CD1c-positive myeloid dendritic cell (primary cell): ENCODE data around the gene STRAP.

Experiments used
- DNase-seq: peaks from one replicate; pipeline ENCODE4 v3.0.0-alpha.2; 2016; ENCODE audit errors: extremely low spot score

STRAP gene, protein sequence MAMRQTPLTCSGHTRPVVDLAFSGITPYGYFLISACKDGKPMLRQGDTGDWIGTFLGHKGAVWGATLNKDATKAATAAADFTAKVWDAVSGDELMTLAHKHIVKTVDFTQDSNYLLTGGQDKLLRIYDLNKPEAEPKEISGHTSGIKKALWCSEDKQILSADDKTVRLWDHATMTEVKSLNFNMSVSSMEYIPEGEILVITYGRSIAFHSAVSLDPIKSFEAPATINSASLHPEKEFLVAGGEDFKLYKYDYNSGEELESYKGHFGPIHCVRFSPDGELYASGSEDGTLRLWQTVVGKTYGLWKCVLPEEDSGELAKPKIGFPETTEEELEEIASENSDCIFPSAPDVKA

DNA sequence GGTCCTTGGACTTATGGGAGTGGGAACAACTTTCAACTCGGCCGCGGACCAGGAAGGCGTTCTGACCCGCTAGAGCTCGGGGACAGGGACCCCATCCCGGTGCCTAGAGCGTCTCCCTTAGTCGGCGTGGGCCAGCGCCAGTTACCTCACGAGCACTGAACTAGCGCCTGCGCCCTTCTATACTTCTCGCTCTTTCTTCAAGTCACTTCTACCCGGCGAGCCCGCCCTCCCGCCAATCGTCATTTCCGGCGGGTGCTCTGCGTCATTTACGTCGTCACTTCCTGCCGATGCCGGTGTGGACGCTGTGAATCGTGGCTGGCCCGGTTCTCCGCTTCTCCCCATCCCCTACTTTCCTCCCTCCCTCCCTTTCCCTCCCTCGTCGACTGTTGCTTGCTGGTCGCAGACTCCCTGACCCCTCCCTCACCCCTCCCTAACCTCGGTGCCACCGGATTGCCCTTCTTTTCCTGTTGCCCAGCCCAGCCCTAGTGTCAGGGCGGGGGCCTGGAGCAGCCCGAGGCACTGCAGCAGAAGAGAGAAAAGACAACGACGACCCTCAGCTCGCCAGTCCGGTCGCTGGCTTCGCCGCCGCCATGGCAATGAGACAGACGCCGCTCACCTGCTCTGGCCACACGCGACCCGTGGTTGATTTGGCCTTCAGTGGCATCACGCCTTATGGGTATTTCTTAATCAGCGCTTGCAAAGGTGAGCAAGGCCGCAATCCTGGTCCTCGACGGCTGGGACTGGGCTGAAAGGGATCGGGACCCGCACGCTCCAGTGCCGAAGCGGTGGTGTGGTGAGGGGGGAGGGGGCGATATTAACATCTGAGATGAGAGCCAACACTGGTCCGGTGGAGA lies at the start of gene STRAP:
STRAP (plus strand) TSS at position 270 of the 854 bp plus-strand sequence; CDS start at position 591, 321 bp downstream.
- DNase-seq, result peak; percentile 99

DNA sequence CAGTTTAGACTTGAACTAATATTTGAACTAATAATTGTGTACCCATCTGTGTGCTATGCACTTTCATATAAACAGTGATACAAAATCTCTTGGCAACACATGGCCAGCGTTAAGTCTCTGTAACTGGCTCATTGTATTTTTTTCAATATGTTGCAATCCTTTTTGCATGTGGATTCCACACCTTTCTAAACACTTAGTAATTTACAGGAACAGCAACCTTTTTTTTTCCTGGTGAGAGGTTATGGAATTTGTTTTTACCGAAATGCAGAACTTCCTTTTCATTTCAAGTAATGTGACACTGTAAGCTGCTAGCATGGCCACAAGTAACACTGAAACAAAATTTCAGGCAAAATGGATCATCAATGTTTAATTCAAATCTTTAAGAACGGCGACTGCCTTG lies 47.6 kb upstream of the STRAP start:
- DNase-seq, result no peak

DNA sequence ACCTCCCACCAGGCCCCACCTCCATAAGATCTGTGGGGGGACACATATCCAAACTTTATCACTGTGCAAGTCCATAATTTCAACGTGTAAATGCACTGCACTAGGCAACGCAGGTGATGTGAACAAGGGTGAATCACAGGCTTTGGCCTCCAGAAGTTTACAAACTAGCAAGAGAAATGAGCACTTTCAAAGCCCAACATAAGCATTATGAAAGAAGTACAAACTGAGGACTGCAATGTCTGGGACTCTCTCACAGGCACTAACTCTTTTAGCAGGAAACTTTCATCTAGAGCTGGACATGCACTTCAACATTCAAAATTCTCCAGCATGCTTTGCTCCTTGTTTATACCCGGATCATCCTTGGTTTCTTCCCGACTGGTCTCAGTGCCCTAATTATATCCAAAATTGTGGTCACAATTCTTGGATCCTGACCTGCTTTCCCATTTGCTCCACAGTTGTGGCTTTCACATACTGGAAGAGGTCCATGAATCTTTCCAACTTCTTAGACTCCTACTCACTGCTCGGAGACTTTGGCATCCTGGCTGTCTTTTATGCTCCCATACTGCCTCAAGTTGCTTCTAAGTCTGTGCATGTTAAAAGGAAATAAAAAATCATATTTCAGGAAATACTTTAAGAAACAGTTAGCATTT lies 44.9 kb upstream of the STRAP start:
- DNase-seq, result no peak

DNA sequence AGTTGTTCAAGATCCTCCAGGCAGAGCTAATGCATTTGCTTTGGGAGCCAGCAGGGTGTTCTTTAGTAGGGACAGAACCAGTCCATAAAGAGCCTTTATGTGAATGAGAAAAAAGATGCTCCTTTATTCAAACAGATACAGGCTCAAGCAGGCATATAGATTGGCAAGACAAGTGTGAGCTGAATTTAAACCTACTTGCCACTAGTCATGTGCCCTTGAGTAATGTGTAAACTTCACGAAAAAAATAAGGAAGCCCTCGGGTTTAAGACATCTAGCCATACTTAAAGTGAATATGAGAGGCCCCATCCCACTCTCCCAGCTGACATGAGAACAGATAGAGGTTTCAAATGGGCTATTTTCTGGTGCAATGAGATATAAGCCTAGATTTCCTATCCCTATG lies 43.1 kb upstream of the STRAP start:
- peak; percentile 38 for DNase-seq

DNA sequence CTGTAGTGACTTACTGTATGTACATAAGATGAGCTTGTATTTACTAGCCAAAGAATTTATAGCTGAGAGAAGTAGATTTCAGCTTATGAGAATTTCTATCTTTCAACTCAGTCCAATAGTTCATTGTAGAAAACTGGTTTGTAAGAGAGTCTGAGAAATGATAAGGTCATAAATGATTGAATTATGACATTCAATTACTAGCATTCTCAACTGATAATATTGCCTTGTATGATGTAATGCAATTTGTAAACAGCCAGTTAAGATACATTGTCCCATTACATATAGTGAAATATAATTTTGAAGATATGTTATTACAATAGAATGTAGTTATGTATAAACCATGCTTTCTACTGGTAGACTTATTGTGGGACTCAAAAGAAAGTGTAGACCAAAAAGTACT lies 42.5 kb upstream of the STRAP start:
- no peak for DNase-seq

DNA sequence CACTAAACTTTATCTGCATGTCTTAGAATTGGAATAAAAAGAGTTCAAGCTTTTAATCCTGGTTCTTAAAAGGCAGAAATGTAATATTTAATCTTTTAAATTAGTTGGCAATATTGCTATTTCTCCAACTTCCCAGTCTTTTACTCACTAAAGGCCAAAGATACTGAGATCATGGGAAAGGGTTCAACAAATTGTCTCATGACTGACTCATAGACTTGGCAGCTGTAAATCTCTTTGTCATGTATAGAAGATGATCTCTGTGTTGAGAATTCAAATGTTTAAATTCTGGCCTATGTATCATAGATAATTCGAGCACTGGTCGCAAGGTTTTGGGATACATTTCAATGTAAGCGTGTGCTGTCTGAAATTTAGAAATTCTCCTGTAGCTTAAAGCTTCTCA lies 40.1 kb upstream of the STRAP start:
- DNase-seq, result no peak

DNA sequence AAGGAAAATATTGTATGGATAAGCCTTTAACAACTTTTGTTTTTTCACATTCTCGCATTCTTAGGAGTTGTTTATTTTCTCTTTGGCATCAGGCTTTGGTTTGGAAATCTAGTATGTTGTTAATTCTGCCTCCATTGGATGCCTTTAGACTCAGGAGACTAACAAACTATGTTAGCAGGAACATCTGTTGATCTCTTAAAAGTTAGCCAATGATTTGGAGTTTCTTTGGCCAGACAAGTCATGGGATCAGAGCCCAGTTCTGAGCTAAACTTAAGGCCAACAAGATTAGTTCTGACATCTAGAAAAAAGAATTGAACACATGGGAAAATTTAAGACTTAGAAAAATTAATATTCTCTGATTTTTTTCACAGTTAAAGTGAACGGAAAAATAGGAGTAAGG lies 35.3 kb upstream of the STRAP start:
- no peak for DNase-seq

DNA sequence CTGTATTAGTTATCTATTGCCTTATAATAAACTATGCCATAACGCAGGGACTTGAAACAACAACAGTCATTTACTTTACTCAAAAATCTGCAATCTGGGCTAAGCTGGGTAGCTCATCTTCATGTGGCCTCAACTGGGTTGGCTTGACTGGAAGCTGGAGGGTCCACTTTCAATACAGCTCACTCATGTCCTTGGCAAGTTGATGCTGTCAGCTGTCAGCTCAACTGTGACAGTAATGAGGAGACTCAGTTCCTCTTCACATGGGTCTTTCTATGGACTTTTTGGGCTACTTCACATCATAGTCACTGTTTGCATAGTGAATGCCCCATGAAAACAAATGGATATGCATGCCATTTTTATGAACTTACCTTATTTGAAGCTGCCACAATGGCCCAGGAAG lies 33.6 kb upstream of the STRAP start:
- no peak for DNase-seq

DNA sequence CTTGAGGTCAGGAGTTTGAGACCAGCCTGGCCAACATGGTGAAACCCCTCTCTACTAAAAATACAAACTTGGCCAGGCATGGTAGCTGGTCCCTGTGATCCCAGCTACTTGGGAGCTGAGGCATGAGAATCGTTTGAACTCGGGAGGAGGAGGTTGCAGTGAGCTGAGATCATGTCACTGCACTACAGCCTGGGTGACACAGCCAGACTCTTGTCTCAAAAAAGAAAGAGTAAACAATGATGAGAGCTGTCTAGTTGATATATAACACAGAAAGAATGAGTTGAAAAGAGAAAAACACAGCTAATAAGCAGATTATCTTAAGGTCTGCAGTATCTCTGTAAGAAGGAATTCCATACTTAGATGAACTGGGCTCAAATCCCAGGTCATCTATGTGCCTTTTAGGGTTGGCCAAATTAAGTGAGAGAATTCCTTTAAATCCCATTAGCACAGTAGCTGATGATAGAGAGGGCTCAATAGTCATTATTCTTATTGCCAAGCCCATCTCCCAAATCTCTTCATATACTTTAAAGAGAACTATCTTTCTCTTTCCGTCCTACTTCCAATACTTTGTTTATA lies 31.1 kb upstream of the STRAP start:
- DNase-seq, result no peak

DNA sequence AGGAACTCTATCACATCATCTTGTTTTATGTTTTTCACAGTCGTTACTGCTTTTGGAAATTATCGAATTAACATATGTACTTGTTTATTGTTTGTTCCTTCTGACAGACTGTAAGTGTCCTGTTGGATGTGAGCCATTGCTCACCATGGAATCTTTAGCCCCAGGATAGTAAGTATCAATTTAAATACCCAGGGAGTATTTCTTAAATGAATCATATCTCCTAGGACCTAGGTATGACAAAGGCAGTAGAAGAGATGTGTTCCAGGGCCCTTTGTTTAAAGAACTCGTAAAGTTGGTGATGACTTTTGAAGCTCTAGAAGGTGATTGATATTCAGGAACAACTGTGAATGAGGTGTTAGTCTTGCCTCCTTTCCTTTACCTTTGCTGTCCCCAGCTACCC lies 30.3 kb upstream of the STRAP start:
- no peak for DNase-seq

DNA sequence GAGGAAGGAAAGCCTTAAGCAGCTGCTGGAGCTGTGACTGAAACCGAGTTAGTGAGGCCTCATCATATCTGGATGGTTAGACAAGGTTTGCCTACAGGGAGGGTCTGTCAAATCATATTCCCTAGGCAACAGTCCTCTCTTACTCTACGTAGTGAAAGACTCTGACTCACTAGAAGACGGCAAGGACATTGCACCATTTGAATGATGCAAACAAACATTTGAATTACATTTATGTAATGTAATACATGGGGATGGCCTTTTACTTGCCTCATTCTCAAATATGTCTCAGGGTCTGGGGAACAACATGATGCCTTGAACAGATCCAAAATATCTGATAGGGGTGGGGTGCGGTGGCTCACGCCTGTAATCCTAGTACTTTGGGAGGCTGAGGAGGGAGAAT lies 29.8 kb upstream of the STRAP start:
- DNase-seq, result no peak

DNA sequence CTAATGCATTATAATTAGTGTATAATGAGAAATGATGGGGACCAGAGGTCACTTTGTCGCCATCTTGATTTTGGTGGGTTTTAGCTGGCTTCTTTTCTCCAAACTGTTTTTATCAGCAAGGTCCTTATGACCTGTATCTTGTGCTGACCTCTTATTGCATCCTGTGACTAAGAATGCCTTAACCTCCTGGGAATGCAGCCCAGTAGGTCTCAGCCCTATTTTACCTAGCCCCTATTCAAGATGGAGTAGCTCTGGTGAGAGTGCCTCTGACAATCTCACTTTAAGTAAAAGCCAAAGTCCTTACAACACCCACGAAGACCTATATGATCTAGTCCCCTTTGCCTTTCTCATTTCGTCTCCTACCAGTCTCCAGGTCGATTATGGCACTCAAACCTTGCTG lies 28.3 kb upstream of the STRAP start:
- DNase-seq, result no peak

DNA sequence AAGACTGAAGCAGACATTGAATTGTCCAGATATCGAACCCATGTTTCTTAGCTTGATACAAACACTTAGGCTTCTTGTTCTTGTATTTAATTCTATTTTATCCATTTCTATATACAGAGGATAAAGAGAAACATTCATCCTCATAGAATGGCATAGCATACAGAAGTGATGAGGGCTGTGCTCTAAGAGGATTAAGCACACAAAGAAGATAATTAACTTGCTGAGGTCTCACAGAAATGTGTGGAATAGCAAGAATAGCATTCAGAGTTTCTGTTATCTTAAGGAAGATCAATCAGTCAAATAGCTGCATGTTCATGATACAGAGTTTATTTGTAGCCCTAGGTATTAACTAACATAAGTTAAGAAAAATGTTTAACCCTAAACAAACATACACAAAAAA lies 27.3 kb upstream of the STRAP start:
- DNase-seq, result no peak

DNA sequence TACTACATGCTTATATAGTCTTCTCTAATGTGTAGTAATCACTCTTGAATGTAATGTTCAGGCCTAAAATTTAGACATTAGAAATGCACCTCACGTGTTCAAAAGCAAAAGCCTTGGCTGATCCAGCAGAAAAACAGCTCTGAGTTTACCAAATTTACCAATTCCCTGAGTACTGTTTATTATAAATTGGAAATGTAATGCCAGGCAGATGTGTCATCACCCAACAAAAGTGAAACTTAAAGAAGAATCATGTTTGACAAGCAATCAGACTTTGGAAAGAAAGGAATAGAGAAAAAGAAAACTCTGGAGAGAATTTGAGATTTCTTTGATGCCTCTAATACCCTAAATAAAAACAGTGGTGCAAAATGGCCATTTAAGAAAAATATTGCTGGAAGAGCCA lies 26.5 kb upstream of the STRAP start:
- DNase-seq, result no peak

DNA sequence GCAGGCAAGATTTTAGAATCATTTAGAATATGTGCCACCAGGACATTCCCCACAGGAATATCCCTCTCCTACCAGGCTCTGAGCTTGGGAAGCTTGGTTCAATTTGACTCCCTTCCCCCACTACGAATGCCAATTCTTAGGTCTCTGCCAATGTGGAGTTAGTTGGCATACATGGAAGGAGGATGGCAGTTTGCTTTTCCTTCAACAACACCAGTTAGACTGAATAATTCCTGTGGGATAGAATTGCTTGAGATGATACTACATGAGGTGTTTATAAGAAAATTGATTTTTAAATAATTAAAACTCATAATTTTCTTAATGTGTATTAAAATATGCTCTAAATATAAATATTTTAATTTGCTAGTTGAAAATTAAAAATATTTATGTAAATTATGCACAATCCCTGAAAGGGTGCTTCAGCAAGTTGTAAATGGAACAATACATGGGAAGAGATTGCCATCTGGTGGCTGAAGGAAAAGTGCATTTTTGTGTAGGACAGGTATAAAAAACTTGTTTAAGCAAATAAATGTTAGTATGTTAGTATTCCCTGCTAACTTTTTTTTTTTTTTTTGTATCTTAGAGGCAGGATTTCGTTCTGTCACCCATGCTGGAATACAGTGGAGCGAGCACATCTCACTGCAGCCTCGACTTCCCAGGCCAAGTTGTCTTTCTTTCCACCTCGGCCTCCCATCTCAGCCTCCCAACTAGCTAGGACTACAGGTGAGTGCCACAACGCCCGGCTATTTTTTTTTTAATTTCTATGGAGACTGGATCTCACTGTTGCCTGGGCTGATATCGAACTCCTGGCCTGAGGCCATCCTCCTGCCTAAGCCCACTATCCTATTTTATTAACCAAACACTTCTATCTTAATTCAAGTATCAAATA lies 25.8 kb upstream of the STRAP start:
- DNase-seq, result peak; percentile 81

DNA sequence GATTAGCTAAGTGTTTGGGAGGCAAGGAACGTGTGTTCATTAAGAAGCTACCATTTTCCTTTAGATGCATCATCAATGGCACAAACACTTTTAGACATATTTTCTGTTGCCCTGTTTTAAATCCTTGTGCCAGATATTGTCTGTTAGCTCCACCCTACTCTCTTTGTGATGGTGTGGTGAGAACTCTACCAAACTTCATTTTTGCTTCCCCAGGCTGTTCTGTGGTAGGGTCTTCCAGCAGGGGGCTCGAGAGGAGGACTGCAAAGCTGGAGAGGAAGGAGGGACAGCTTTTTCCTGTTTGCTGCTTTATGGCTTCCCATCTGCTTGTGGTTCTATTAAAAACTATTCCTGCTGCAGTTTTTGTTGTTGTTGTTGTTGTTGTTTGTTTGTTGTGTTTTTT lies 23.8 kb upstream of the STRAP start:
- no peak for DNase-seq

DNA sequence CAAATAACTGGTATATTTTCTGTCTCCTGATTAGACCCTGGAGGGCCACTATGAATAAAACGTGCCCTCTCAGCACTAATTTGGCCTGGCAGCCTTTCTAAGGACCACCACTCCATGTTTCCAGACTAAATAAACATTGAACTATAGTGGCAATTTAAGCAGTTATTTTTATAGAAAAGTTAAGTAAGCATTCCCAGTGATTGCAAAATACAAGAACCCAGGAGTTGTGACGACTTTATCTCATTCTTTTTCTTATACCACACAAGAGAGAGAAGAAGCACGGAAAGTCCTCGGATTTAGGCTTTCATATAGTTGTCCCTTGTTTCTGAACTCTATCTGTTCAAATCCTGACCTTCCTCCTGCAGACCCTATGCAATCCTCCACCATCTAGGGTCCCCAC lies 23.1 kb upstream of the STRAP start:
- no peak for DNase-seq

DNA sequence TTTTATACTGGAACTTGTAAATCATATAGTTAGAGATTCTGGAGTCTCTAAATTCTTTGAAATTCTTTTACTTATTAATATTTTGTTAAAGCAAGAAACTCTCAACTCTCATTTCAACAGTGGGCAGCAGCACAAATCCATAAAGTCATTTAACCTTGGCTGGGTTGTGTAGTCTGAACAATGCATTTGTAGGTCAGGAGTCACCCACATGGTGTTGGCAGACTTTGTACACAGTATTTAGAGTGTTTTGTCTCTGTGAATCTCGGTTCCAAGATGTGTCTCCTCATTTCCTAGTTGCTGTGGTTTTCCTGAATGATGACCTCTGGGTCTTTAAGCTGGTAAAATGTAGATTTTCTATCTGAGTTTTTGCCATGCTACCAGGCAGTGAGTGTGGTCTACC lies 20.8 kb upstream of the STRAP start:
- DNase-seq, result no peak

DNA sequence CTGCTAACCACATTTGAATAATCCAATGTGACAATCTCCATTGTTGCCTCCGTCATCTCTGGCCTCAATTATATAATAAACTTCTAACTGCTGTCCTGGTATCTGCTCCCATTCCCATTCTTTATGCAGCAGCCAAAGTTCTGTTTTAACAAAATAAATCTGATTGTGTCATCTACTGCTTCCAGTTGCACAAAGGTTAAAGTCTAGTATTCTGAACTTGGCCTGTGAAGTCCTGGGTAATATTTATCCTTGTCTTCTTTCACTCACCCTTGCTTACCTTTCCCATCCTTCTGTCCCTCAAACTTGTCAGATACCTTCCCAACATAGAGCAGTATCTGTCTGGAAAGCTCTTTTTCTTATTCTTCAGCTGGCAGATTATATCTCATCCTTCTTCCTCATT lies 19.3 kb upstream of the STRAP start:
- no peak for DNase-seq

DNA sequence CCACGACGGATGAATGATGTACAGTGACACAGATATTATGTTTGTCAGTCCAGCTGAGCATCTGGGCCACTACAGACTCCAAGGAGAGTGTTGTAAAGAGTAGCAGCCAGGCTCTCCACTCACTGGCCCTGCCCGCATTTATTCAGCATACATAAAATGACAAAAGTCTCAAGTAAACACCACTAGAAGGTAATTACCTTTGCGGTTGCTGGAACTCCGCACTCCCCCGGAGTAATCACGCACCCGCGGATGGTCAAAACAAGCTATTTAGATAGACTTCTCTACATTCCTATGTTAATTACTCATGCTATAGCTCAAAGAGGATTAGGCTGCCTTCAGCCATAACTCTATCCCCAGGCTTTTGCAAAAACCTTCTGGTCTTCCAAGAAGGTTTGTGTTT lies 18.8 kb upstream of the STRAP start:
- no peak for DNase-seq

DNA sequence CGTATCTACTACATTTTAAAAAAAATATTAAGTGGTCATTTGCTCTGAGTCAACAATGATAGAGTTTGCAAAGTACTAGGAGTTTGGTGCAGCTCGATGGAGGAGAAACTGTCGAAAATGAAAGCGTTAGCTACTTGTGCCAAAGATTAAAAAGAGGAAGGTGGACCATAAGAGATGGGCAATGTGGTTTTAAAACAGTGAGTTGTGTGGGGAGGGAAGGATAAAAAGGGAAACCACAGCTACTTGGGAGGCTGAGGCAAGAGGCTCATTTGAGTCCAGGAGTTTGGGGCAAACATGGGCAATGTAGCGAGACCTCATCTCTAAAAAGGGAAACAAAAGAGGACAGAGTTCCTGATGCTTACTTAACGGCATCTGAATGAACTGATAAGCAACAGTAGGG lies 18.2 kb upstream of the STRAP start:
- peak; percentile 52 for DNase-seq
